HG03095 (cell line): ENCODE measurements around the gene NBPF19.
"Not testable (repeated sequence)": the region's sequence is repeated elsewhere in the genome, so short reads cannot be mapped to it uniquely, and the experiment has no call there.

Source experiments
- ATAC-seq: cut with Tn5 transposase; IDR thresholded peaks from one replicate; pipeline ENCODE4 v1.9.1; 2021; ENCODE audit warnings: moderate library complexity; ENCODE audit not compliant: unreplicated experiment

Gene NBPF19

GRCh38 chr1:149474745-149475144 is at the start of gene NBPF19:
Gene NBPF19 (plus strand): TSS chr1:149475045. CDS start chr1:149475933, 888 bp downstream.
- not testable (repeated sequence) for ATAC-seq

- ATAC-seq, result not testable (repeated sequence)
Measured at GRCh38 chr1:149428317-149428716, 46.5 kb upstream of the NBPF19 start.

- ATAC-seq, result not testable (repeated sequence)
Measured at GRCh38 chr1:149445451-149445850, 29.4 kb upstream of the NBPF19 start.

GRCh38 chr1:149452196-149452595 is 22.6 kb upstream of the NBPF19 start:
- not testable (repeated sequence) for ATAC-seq

GRCh38 chr1:149452652-149453051 is 22.2 kb upstream of the NBPF19 start:
- not testable (repeated sequence) for ATAC-seq

GRCh38 chr1:149558350-149558825 is 83.5 kb downstream of the NBPF19 start:
- not testable (repeated sequence) for ATAC-seq

- not testable (repeated sequence) for ATAC-seq
Measured at GRCh38 chr1:149561806-149562205, 87.0 kb downstream of the NBPF19 start.

GRCh38 chr1:149565485-149565884 is 90.6 kb downstream of the NBPF19 start:
- ATAC-seq, result not testable (repeated sequence)

GRCh38 chr1:149572763-149573162 is 97.9 kb downstream of the NBPF19 start:
- not testable (repeated sequence) for ATAC-seq

- ATAC-seq, result not testable (repeated sequence)
Measured at GRCh38 chr1:149585592-149585991, 110.7 kb downstream of the NBPF19 start.
